Transverse colon (tissue), 4 donors: ENCODE measurements around the gene FOSL1. TPM values are rescaled to one million over a fixed set of nuclear protein-coding genes. Genes with fewer than 3 reads are reported as not detected.
A peak's percentile ranks its signal among the peaks of the same experiment; 100 is the strongest.

Experiments
- DNase-seq: peaks from one replicate; pipeline ENCODE4 v3.0.0-alpha.2; 2019
- H3K27ac ChIP-seq, 4 donors: fragments of 200-600 bp; sonication (generic); 2 replicates each; pipeline ENCODE4 v1.5.1; 2016 to 2018; ENCODE audit warnings: inconsistent platforms in 4 of 4
- H3K27me3 ChIP-seq: fragments of 200-600 bp; sonication (generic); 2 replicates; pipeline ENCODE4 v1.5.1; 2017; ENCODE audit warnings: inconsistent platforms
- H3K36me3 ChIP-seq, 4 donors: fragments of 200-600 bp; sonication (generic); 2 replicates each; pipeline ENCODE4 v1.5.1; 2017 to 2019; ENCODE audit warnings: inconsistent platforms in 4 of 4
- H3K4me1 ChIP-seq, 4 donors: fragments of 200-600 bp; sonication (generic); 2 replicates each; pipeline ENCODE4 v1.5.1; 2017 to 2020; ENCODE audit warnings: inconsistent platforms in 4 of 4
- H3K4me3 ChIP-seq, 4 donors: fragments of 200-600 bp; sonication (generic); 1 replicate in 1 of 4; 2 replicates in 3 of 4; pipeline versions ENCODE4 v1.5.1 to v1.6.1; 2017 to 2019; ENCODE audit warnings: inconsistent platforms in 4 of 4
- H3K9me3 ChIP-seq, 2 donors: fragments of 200-600 bp; sonication (generic); 2 replicates each; pipeline ENCODE4 v1.5.1; 2017 to 2019; ENCODE audit warnings: inconsistent platforms in 2 of 2
- EP300 ChIP-seq: sonication (generic); formaldehyde crosslinking; IDR thresholded peaks from one replicate; pipeline ENCODE4 v1.6.1; 2017; ENCODE audit warnings: antibody characterized with exemption, low read depth
- POLR2A ChIP-seq: fragments of 450-650 bp; IDR thresholded peaks from one replicate; pipeline ENCODE4 v1.6.1; 2016; ENCODE audit warnings: antibody characterized with exemption, mild to moderate bottlenecking, moderate library complexity
- POLR2AphosphoS5 ChIP-seq, 3 donors: sonication (generic); formaldehyde crosslinking; IDR thresholded peaks; one replicate each; pipeline ENCODE4 v1.6.1; 2016; ENCODE audit warnings: antibody characterized with exemption in 3 of 3
- WGBS, 2 donors: methylation state at CpG; one replicate each; pipeline ENCODE4 v1.1.5; 2018; ENCODE audit warnings: low coverage in 1 of 2; 5-methylcytosine and 5-hydroxymethylcytosine counted together
- in situ Hi-C, 4 donors: fragments of 200-750 bp; cut with MboI; loops; one replicate each; pipeline versions ENCODE4 v1.15.0 to v1.15.1; 2017; ENCODE audit warnings: low sequenced_read_pairs in 3 of 4, low pct_ligation_motif_present in 1 of 4, low pct_unique_long_range_greater_than_20kb in 1 of 4
- intact Hi-C: fragments of 100-400 bp; cut with DNase I; formaldehyde crosslinking; loops from one replicate; pipeline ENCODE4 v1.15.1; 2023; ENCODE audit warnings: low total_unique reads
- total RNA-seq, 4 donors: library from RNA; depleted of rRNA; stranded (reverse); fragments of >200 nt; gene quantifications; one replicate each; pipeline ENCODE4 v1.1.0, GENCODE V29; 2016
- TF ChIP-seq, protein P1 (sequence below), 5 experiments: fragments of 200-600 bp in 3 of 5; fragments of 450-650 bp in 2 of 5; sonication (generic) in 3 of 5; IDR thresholded peaks; 1 replicate in 2 of 5; 2 replicates in 3 of 5; pipeline ENCODE4 v1.5.1; 2016 to 2017; ENCODE audit warnings: antibody characterized with exemption in 5 of 5, inconsistent platforms in 3 of 5, mild to moderate bottlenecking in 2 of 5, moderate library complexity in 1 of 5

FOSL1 gene
- total RNA-seq, 4 donors from 2014 or later = 1.2 to 11.6 TPM; not detected in 2

DNA sequence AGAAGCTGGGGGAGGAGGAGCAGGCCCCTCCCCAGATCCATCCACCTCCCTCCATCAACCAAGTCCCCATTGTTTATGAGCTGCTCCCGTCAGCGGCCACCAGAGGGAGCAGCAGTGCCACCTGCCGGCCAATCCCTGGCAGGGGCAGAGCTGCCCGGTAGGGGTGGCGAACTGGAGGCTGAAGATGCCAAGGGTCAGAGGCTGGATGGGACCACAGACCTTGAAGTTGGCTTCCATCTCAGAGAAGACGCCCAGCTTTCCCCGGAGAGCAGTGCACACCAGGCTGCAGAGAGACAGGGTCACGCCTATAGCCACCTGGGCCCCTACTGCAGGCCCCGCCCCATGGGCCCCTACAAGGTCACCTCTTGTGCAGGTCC, 15.5 kb downstream of the FOSL1 start:
- no peaks in the 10 kb centered on the region for H3K27me3 ChIP-seq
- TF ChIP-seq POLR2AphosphoS5 (IDR thresholded peaks at IDR 0.05) (peak in 1 of 3 donors; percentile 32), POLR2A (no peak)
- TF ChIP-seq, protein P1, sequence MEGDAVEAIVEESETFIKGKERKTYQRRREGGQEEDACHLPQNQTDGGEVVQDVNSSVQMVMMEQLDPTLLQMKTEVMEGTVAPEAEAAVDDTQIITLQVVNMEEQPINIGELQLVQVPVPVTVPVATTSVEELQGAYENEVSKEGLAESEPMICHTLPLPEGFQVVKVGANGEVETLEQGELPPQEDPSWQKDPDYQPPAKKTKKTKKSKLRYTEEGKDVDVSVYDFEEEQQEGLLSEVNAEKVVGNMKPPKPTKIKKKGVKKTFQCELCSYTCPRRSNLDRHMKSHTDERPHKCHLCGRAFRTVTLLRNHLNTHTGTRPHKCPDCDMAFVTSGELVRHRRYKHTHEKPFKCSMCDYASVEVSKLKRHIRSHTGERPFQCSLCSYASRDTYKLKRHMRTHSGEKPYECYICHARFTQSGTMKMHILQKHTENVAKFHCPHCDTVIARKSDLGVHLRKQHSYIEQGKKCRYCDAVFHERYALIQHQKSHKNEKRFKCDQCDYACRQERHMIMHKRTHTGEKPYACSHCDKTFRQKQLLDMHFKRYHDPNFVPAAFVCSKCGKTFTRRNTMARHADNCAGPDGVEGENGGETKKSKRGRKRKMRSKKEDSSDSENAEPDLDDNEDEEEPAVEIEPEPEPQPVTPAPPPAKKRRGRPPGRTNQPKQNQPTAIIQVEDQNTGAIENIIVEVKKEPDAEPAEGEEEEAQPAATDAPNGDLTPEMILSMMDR (IDR thresholded peaks at IDR 0.05) = peak; percentile 96 to 99 (median 99)
- no peak overlapping the region for H3K4me3 ChIP-seq
- peak overlapping the region in 2 of 4 donors; percentile 49 to 62 for H3K27ac ChIP-seq
- DNase-seq = peak; percentile 83
- peaks cover 15 to 37% (median 23%) of the 10 kb centered on the region in 4 donors for H3K4me1 ChIP-seq
- intact Hi-C loops = loop anchor here (5.0 kb wide), 1 partner anchor 108 kb away; no protein-coding TSS in a partner anchor
- 21% methylated on average over 9 of the region's 9 CpGs; no CpG with 5 or more reads in 1 of the 2 donors for WGBS, 2 donors
- H3K9me3 ChIP-seq = no peaks in the 10 kb centered on the region
- in situ Hi-C loops = loop anchor here in 3 of 4 donors (10.0 to 25.0 kb wide), 2 partner anchors 100 to 103 kb away; no protein-coding TSS in a partner anchor
- peaks cover 0 to 5% (median 0%) of the 10 kb centered on the region in 4 donors for H3K36me3 ChIP-seq

DNA sequence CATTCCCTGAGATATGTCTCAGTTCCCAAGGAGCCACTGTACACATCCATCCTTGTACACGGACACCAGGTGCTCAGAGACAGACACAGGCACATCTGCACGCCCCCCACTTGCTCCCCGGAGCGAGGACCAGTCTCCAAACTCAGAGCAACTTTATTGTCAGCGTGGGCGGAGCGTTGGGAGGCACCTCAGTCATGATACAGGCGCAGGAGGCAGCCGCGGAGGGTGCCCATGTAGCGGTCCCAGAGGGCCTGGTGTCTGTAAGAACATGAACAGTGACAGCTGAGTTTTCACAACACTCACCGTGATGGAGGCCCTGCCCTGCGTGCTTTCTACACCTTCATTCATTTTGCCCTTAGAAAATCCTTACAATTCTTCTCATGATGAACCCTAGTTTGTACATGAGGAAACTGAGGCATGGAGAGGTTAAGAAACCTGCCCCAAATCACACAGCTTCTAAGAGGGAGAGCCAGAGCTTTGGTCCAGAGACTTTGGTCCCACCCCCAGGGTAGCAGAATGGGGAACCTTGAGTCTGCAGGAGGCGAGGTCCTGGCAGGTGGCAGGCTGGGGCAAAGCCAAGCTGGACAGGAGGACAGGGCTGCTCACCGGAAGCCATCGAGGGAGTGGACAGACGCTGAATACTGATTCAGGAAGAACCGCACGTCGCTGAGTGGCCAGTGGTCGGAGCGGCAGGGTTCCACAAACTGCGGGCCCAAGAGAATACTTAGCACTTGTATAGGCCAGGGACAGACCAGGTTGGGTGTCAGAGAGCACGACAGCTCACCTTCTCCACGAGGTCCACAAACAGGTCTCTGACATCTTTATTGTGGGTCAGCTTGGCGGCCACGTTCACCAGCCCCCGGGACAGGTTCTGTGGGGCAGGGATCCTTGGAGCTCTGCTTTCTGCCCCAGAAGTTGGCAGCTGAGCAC, 16.1 kb downstream of the FOSL1 start:
- in situ Hi-C loops = loop anchor here in 3 of 4 donors (10.0 to 25.0 kb wide), 2 partner anchors 101 to 103 kb away; no protein-coding TSS in a partner anchor
- DNase-seq = peak; percentile 8
- Histone ChIP-seq H3K4me1 (peaks cover 8 to 31% (median 17%) of the 10 kb centered on the region in 4 donors), H3K4me3 (no peak overlapping the region), H3K9me3 (no peaks in the 10 kb centered on the region), H3K27ac (no peak overlapping the region), H3K36me3 (peaks cover 0 to 5% (median 0%) of the 10 kb centered on the region in 4 donors), H3K27me3 (no peaks in the 10 kb centered on the region)
- TF ChIP-seq EP300 (no peak), POLR2A (no peak), POLR2AphosphoS5 (IDR thresholded peaks at IDR 0.05) (no peak)
- TF ChIP-seq, protein P1 (IDR thresholded peaks at IDR 0.05) = no peak
- intact Hi-C loops = loop anchor here (5.0 kb wide), 1 partner anchor 108 kb away; no protein-coding TSS in a partner anchor
- WGBS, 2 donors = 67 to 80% methylated on average over 1 to 28 of the region's 28 CpGs

DNA sequence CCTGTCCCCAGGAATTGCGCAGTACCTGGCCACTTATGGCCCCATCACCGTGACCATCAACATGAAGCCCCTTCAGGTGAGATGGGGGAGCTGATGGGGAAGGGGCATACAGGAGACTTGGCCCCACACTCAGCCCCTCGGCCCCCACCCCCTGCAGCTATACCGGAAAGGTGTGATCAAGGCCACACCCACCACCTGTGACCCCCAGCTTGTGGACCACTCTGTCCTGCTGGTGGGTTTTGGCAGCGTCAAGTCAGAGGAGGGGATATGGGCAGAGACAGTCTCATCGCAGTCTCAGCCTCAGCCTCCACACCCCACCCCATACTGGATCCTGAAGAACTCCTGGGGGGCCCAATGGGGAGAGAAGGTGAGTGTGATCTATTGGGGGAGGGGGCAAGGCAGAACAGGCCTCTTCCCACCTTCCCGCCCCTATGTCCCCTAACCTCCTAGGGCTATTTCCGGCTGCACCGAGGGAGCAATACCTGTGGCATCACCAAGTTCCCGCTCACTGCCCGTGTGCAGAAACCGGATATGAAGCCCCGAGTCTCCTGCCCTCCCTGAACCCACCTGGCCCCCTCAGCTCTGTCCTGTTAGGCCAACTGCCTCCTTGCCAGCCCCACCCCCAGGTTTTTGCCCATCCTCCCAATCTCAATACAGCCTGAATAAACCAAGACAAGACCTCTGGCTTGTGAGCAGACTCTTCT, 17.0 kb downstream of the FOSL1 start:
- peaks cover 8 to 26% (median 12%) of the 10 kb centered on the region in 4 donors for H3K4me1 ChIP-seq
- no peak overlapping the region for H3K27ac ChIP-seq
- H3K36me3 ChIP-seq = peaks cover 0 to 5% (median 0%) of the 10 kb centered on the region in 4 donors
- intact Hi-C loops = loop anchor here (5.0 kb wide), 1 partner anchor 109 kb away; no protein-coding TSS in a partner anchor
- DNase-seq = peak; percentile 8
- TF ChIP-seq POLR2A (no peak), EP300 (no peak), POLR2AphosphoS5 (IDR thresholded peaks at IDR 0.05) (no peak)
- TF ChIP-seq, protein P1 (IDR thresholded peaks at IDR 0.05) = no peak
- WGBS, 2 donors = 94% methylated on average over 13 of the region's 13 CpGs; no CpG with 5 or more reads in 1 of the 2 donors
- in situ Hi-C loops = loop anchor here in 3 of 4 donors (10.0 to 25.0 kb wide), 2 partner anchors 102 to 104 kb away; no protein-coding TSS in a partner anchor
- no peaks in the 10 kb centered on the region for H3K9me3 ChIP-seq
- H3K27me3 ChIP-seq = no peaks in the 10 kb centered on the region
- no peak overlapping the region for H3K4me3 ChIP-seq
